Body of pancreas (tissue), 4 donors: ENCODE data around the gene CLEC11A. TPM values are rescaled to one million over a fixed set of nuclear protein-coding genes. Genes with fewer than 3 reads are reported as not detected.

Experiments used
- ATAC-seq: fragments of 150-250 bp; one replicate; pipeline ENCODE4 v1.9.1; 2016
- DNase-seq, 4 donors: peaks; one replicate each; pipeline ENCODE4 v3.0.0-alpha.2; 2019
- H3K27ac ChIP-seq, 4 donors: fragments of 200-600 bp; sonication (generic); 1 replicate in 3 of 4; 2 replicates in 1 of 4; pipeline versions ENCODE4 v1.5.1 to v1.6.1; 2016 to 2019; ENCODE audit warnings: mild to moderate bottlenecking in 1 of 4, mixed read lengths in 1 of 4, moderate library complexity in 1 of 4
- H3K27me3 ChIP-seq, 2 donors: fragments of 200-600 bp; sonication (generic); one replicate each; pipeline ENCODE4 v1.6.0; 2016; ENCODE audit warnings: mild to moderate bottlenecking in 1 of 2
- H3K36me3 ChIP-seq, 2 donors: fragments of 200-600 bp; sonication (generic); replicated peaks in 1 of 2; 2 replicates each; pipeline ENCODE4 v1.5.1; 2016; ENCODE audit warnings: low read depth in 2 of 2; ENCODE audit not compliant: insufficient read depth in 1 of 2
- H3K4me1 ChIP-seq: fragments of 200-600 bp; sonication (generic); one replicate; pipeline ENCODE4 v1.6.0; 2016
- H3K4me3 ChIP-seq, 2 donors: fragments of 200-600 bp; sonication (generic); 1 replicate in 1 of 2; 2 replicates in 1 of 2; pipeline ENCODE4 v1.5.1; 2016 to 2019
- H3K9me3 ChIP-seq, 3 donors: fragments of 200-600 bp; sonication (generic); 1 replicate in 2 of 3; 2 replicates in 1 of 3; pipeline ENCODE4 v1.5.1; 2016
- CTCF ChIP-seq, 7 experiments: fragments of 450-650 bp in 4 of 7; fragments of 200-600 bp in 3 of 7; sonication (generic) in 3 of 7; IDR thresholded peaks; one replicate each; pipeline ENCODE4 v1.5.1; 2016 to 2019; ENCODE audit warnings: antibody characterized with exemption in 7 of 7
- POLR2A ChIP-seq, 3 donors: fragments of 450-650 bp; IDR thresholded peaks; one replicate each; pipeline ENCODE4 v1.6.1; 2016; ENCODE audit warnings: antibody characterized with exemption in 3 of 3, mild to moderate bottlenecking in 2 of 3
- WGBS, 2 donors: methylation state at CpG; one replicate each; pipeline ENCODE4 v1.1.5; 2017; 5-methylcytosine and 5-hydroxymethylcytosine counted together
- intact Hi-C: fragments of 100-400 bp; cut with DNase I; formaldehyde crosslinking; loops from one replicate; pipeline ENCODE4 v1.15.1; 2023
- total RNA-seq, 2 donors: library from RNA; depleted of rRNA; stranded (reverse); fragments of >200 nt; gene quantifications; one replicate each; pipeline ENCODE4 v1.1.0, GENCODE V29; 2016

CLEC11A gene
- total RNA-seq, 2 donors from 2014 or later: 5.2 to 24.1 TPM

GRCh38 chr19:50739132-50739913 is 16.2 kb downstream of the CLEC11A start:
- TF ChIP-seq POLR2A (IDR thresholded peaks at IDR 0.05) (no peak), CTCF (IDR thresholded peaks at IDR 0.05) (no peak)
- WGBS, 2 donors: 59 to 67% methylated on average over 21 to 23 of the region's 23 CpGs
- Histone ChIP-seq H3K27me3 (no peaks in the 10 kb centered on the region), H3K4me3 (no peak overlapping the region), H3K9me3 (no peaks in the 10 kb centered on the region), H3K27ac (no peak overlapping the region), H3K4me1 (no peaks in the 10 kb centered on the region), H3K36me3 (no peaks in the 10 kb centered on the region)
- ATAC-seq: no peak
- intact Hi-C loops: no loop called here
- DNase-seq: no peak

- ATAC-seq (no peak), DNase-seq (no peak)
- H3K4me3 ChIP-seq: no peak overlapping the region
- no peaks in the 10 kb centered on the region for H3K36me3 ChIP-seq
- H3K9me3 ChIP-seq: no peaks in the 10 kb centered on the region
- intact Hi-C loops: no loop called here
- TF ChIP-seq CTCF (IDR thresholded peaks at IDR 0.05): no peak
- no peak overlapping the region for H3K27ac ChIP-seq
- WGBS, 2 donors: 39 to 52% methylated on average over 11 of the region's 11 CpGs
- no peaks in the 10 kb centered on the region for H3K27me3 ChIP-seq
- H3K4me1 ChIP-seq: no peaks in the 10 kb centered on the region
Measured at GRCh38 chr19:50739914-50740426, 16.8 kb downstream of the CLEC11A start.

- no peaks in the 10 kb centered on the region for H3K9me3 ChIP-seq
- DNase-seq (no peak), ATAC-seq (no peak)
- H3K4me3 ChIP-seq: no peak overlapping the region
- TF ChIP-seq CTCF (IDR thresholded peaks at IDR 0.05): no peak
- no peak for TF ChIP-seq POLR2A (IDR thresholded peaks at IDR 0.05)
- no peaks in the 10 kb centered on the region for H3K36me3 ChIP-seq
- no peaks in the 10 kb centered on the region for H3K4me1 ChIP-seq
- no peak overlapping the region for H3K27ac ChIP-seq
- WGBS, 2 donors: 37 to 39% methylated on average over 18 of the region's 18 CpGs
- no peaks in the 10 kb centered on the region for H3K27me3 ChIP-seq
- intact Hi-C loops: no loop called here
Measured at GRCh38 chr19:50741179-50741933, 18.2 kb downstream of the CLEC11A start.

- Histone ChIP-seq H3K27me3 (no peaks in the 10 kb centered on the region), H3K4me1 (no peaks in the 10 kb centered on the region), H3K4me3 (no peak overlapping the region), H3K27ac (no peak overlapping the region), H3K36me3 (no peaks in the 10 kb centered on the region), H3K9me3 (no peaks in the 10 kb centered on the region)
- DNase-seq (no peak), ATAC-seq (no peak)
- TF ChIP-seq CTCF (IDR thresholded peaks at IDR 0.05) (no peak), POLR2A (IDR thresholded peaks at IDR 0.05) (no peak)
- intact Hi-C loops: no loop called here
- WGBS, 2 donors: 54 to 70% methylated on average over 6 of the region's 6 CpGs
Measured at GRCh38 chr19:50743537-50743936, 20.4 kb downstream of the CLEC11A start.
